ENCODE data around the gene PCID2. TPM values are rescaled to one million over a fixed set of nuclear protein-coding genes. Genes with fewer than 3 reads are reported as not detected.
"Not testable (repeated sequence)": the region's sequence is repeated elsewhere in the genome, so short reads cannot be mapped to it uniquely, and the experiment has no call there.

The PCID2 gene
- polyA plus RNA-seq (2012; ENCODE audit: insufficient read depth, insufficient read length, low read depth), result 49.4 TPM

DNA sequence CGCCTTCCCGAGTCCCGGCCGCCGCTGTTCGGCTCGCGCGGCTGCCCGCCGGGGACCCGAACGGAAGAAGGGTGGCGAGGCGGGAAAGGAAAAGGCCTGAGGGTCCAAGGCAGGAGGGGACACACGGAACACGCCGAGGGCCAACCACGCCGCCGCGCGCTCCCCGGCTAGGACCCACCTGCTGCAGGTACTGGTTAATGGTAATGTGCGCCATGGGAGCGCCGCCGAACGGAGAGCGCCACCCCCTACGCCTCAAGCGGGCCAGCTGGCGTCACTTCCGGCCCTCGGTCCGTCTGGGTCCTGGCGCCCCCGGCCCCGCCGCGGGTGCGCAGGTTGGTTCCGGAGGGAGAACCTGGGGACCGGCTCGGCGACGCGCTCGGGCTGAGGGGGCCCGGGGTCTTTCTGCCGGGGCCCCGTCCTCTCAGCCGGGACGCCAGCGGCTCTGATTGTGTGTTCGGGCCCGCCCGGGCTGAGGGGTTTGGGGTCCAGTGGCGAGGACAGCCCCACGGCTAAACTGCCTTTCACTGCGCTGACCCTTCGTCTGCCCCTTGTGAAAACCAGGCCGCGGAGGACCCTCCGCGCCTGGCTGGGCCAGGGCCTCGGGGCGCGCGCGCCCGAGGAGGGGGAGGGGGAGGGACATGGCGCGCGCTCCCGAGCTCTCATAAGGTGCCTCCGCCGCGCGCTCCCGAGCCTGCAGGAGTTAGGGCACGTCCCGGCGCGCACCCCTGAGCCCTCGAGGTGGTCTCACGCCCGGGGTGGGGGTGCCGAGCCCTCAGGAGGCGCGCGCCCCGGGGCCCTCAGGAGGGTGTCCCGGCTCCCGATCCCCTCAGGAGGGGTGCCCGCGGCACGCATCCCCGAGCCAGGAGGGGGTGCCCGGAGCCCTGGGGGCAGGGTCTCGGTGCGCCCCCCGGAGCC, at the start of gene PCID2:
TSS of gene PCID2 (minus strand) at position 249 of the 915 bp plus-strand sequence. CDS start at position 214, 35 bp downstream.
- peak within 1 kb of the TSS; percentile 84 for H3K4me3 ChIP-seq (ENCODE audit: low read depth, low read length)
- no peak for TF ChIP-seq CTCF (IDR thresholded peaks at IDR 0.05; ENCODE audit: low read depth, low read length)
- no peaks in the 10 kb centered on the region for H3K27me3 ChIP-seq
- peaks cover 55% of the 10 kb centered on the region for H3K36me3 ChIP-seq
- peaks cover 7% of the 10 kb centered on the region for H3K4me1 ChIP-seq
- no peaks in the 10 kb centered on the region for H3K9me3 ChIP-seq
- peak; percentile 92 for DNase-seq

- not testable (repeated sequence) for H3K27me3 ChIP-seq; H3K4me1 ChIP-seq; DNase-seq; H3K4me3 ChIP-seq (ENCODE audit: low read depth, low read length); H3K9me3 ChIP-seq
- peaks cover 73% of the 10 kb centered on the region for H3K36me3 ChIP-seq
Measured at GRCh38 chr13:113257908-113258307, 49.4 kb upstream of the PCID2 start.

DNA sequence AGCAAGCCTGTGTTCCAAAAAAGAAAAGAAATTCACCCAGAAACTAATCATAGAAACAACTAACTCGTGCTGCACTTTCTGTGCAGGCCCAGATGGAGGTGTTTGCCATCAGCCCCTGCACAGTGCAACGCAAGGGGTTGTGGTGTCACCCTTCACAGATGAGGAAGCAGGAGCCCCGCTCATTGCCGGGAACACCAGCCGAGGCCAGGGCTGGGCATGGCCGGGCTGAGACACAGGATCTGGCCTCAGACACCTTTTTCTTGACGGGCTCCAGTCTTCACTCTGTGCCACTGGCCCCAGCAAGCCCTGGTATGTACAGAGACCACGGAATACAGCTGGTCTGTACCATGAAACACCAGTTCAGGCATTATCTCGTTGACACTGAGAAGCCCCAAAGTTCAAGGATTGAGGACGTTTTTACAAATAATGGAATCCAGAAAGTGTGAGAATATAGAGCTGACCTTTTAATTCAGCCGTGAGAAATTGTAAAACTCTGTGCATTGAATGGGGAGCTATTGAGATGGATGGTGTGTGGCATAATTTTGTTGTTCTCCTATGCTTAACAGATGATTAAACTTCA, 44.1 kb upstream of the PCID2 start:
- H3K9me3 ChIP-seq, result no peaks in the 10 kb centered on the region
- no peak for DNase-seq
- TF ChIP-seq CTCF (IDR thresholded peaks at IDR 0.05; ENCODE audit: low read depth, low read length), result no peak
- H3K4me3 ChIP-seq (ENCODE audit: low read depth, low read length), result no peak overlapping the region
- no peaks in the 10 kb centered on the region for H3K4me1 ChIP-seq
- peaks cover 61% of the 10 kb centered on the region for H3K36me3 ChIP-seq
- H3K27me3 ChIP-seq, result no peaks in the 10 kb centered on the region

- Histone ChIP-seq H3K4me3 (ENCODE audit: low read depth, low read length) (no peak overlapping the region), H3K9me3 (no peaks in the 10 kb centered on the region), H3K4me1 (no peaks in the 10 kb centered on the region), H3K36me3 (peaks cover 65% of the 10 kb centered on the region), H3K27me3 (no peaks in the 10 kb centered on the region)
- DNase-seq, result no peak
- peak; percentile 36 for TF ChIP-seq CTCF (IDR thresholded peaks at IDR 0.05; ENCODE audit: low read depth, low read length)
Measured at GRCh38 chr13:113245849-113246796, 37.7 kb upstream of the PCID2 start.

- Histone ChIP-seq H3K4me1 (no peaks in the 10 kb centered on the region), H3K36me3 (peaks cover 58% of the 10 kb centered on the region), H3K4me3 (ENCODE audit: low read depth, low read length) (no peak overlapping the region), H3K9me3 (no peaks in the 10 kb centered on the region), H3K27me3 (no peaks in the 10 kb centered on the region)
- no peak for DNase-seq
- TF ChIP-seq CTCF (IDR thresholded peaks at IDR 0.05; ENCODE audit: low read depth, low read length), result no peak
Measured at GRCh38 chr13:113243847-113244246, 35.4 kb upstream of the PCID2 start.

DNA sequence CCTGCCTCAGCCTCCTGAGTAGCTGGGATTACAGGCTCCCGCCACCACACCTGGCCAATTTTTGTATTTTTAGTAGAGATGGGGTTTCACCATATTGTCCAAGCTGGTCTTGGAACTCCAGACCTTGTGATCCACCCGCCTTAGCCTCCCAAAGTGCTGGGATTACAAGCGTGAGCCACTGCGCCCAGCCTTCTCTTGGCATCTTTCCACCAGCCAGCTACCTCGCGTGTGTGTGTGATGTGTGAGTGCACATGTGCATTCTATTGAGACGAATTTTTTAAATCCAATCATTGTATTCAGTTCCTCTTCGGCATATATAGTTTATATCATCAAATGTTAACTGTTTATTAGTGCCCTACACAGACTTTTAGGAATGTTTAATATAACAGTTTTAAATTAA, 33.2 kb upstream of the PCID2 start:
- not testable (repeated sequence) for H3K9me3 ChIP-seq; H3K27me3 ChIP-seq; DNase-seq; H3K4me1 ChIP-seq; H3K4me3 ChIP-seq (ENCODE audit: low read depth, low read length)
- H3K36me3 ChIP-seq, result peaks cover 46% of the 10 kb centered on the region

Data from BE2C (cell line).